Measurements from ENCODE around the gene PXDC1. TPM values are rescaled to one million over a fixed set of nuclear protein-coding genes. Genes with fewer than 3 reads are reported as not detected.

PXDC1 gene
- total RNA-seq, 1 experiment from 2014 or later, result 36.2 TPM

GRCh38 chr6:3711776-3712175 is 39.7 kb downstream of the PXDC1 start:
- DNase-seq (ENCODE audit: low read depth, low spot score) (no peak), ATAC-seq (no peak)
- no peaks in the 10 kb centered on the region for H3K4me1 ChIP-seq (ENCODE audit: control insufficient read depth, insufficient read depth, low read length)
- intact Hi-C loops (cut with micrococcal nuclease; ENCODE audit: unreplicated experiment) (no loop called here), in situ Hi-C loops (cut with HindIII; ENCODE audit: low pct_unique_long_range_greater_than_20kb, low sequenced_read_pairs) (no loop called here)
- BruUV-seq (replicated peaks), result no TSS peak
- ChIA-PET POLR2A (no interaction called here), CTCF (no interaction called here)
- no peaks in the 10 kb centered on the region for H3K36me3 ChIP-seq (ENCODE audit: control insufficient read depth, insufficient read depth, low read length)
- no peak overlapping the region for H3K27ac ChIP-seq (ENCODE audit: low read length)
- no peaks in the 10 kb centered on the region for H3K27me3 ChIP-seq (ENCODE audit: control insufficient read depth, insufficient read depth, low read length)
- no peak overlapping the region for H3K4me3 ChIP-seq (ENCODE audit: low read depth in 2 of 2, low read length in 2 of 2)
- TF ChIP-seq POLR2AphosphoS5 (IDR thresholded peaks at IDR 0.05; ENCODE audit: low read depth, low read length) (no peak), TCF7L2 (IDR thresholded peaks at IDR 0.05; ENCODE audit: low read depth, low read length) (no peak), CTCF (IDR thresholded peaks at IDR 0.05) (no peak)
- H3K9me3 ChIP-seq (ENCODE audit: control insufficient read depth, insufficient read depth, low read depth, low read length), result no peaks in the 10 kb centered on the region; the same call in 1 of the 2 replicates

- intact Hi-C loops (cut with micrococcal nuclease; ENCODE audit: unreplicated experiment) (no loop called here), in situ Hi-C loops (cut with HindIII; ENCODE audit: low pct_unique_long_range_greater_than_20kb, low sequenced_read_pairs) (no loop called here)
- no peak for ATAC-seq
- Histone ChIP-seq H3K36me3 (ENCODE audit: control insufficient read depth, insufficient read depth, low read length) (no peaks in the 10 kb centered on the region), H3K4me1 (ENCODE audit: control insufficient read depth, insufficient read depth, low read length) (no peaks in the 10 kb centered on the region), H3K27ac (ENCODE audit: low read length) (no peak overlapping the region), H3K4me3 (ENCODE audit: low read depth in 2 of 2, low read length in 2 of 2) (no peak overlapping the region), H3K9me3 (ENCODE audit: control insufficient read depth, insufficient read depth, low read depth, low read length) (no peaks in the 10 kb centered on the region; the same call in 1 of the 2 replicates), H3K27me3 (ENCODE audit: control insufficient read depth, insufficient read depth, low read length) (no peaks in the 10 kb centered on the region)
- no peak for DNase-seq (ENCODE audit: low read depth, low spot score)
- BruUV-seq (replicated peaks), result no TSS peak
- ChIA-PET POLR2A (no interaction called here), CTCF (no interaction called here)
- TF ChIP-seq POLR2AphosphoS5 (IDR thresholded peaks at IDR 0.05; ENCODE audit: low read depth, low read length), result no peak
- no peak for TF ChIP-seq CTCF (IDR thresholded peaks at IDR 0.05)
- no peak for TF ChIP-seq TCF7L2 (IDR thresholded peaks at IDR 0.05; ENCODE audit: low read depth, low read length)
- TF ChIP-seq SIN3A (IDR thresholded peaks at IDR 0.05; ENCODE audit: borderline replicate concordance, insufficient read depth, low read depth, low read length), result no peak
- no peak for TF ChIP-seq REST (IDR thresholded peaks at IDR 0.05; ENCODE audit: insufficient read depth in 1 of 2, low read depth in 2 of 2, low read length in 1 of 2)
Observed at GRCh38 chr6:3710403-3710802, 41.1 kb downstream of the PXDC1 start.

Data from Panc1 (cell line).